NB4 (cell line): Measurements from ENCODE around the gene DIPK1C.

Experiments used
- DNase-seq: peaks from one replicate; pipeline ENCODE4 v3.0.0; 2010; ENCODE audit warnings: low read depth
- H3K4me3 ChIP-seq: one replicate; pipeline ENCODE4 v1.5.1; 2011; ENCODE audit warnings: mild to moderate bottlenecking, low read depth, low read length, moderate library complexity
- CTCF ChIP-seq: IDR thresholded peaks from one replicate; pipeline ENCODE4 v1.5.1; 2012; ENCODE audit warnings: low read depth, low read length
- MAX ChIP-seq: IDR thresholded peaks from 2 replicates; pipeline ENCODE4 v1.6.1; 2011; ENCODE audit warnings: low read depth, low read length
- MYC ChIP-seq: IDR thresholded peaks from 2 replicates; pipeline ENCODE4 v1.6.1; 2011; ENCODE audit warnings: low read depth, low read length
- POLR2A ChIP-seq: IDR thresholded peaks from 2 replicates; pipeline ENCODE4 v1.6.1; 2011; ENCODE audit warnings: mild to moderate bottlenecking; ENCODE audit not compliant: insufficient read length; ENCODE audit errors: extremely low read depth

The DIPK1C gene

GRCh38 chr18:74480149-74480651, 23.1 kb upstream of the DIPK1C start:
- TF ChIP-seq CTCF (no peak), MYC (no peak), POLR2A (no peak), MAX (no peak)
- DNase-seq: no peak
- no peak overlapping the region for H3K4me3 ChIP-seq

- TF ChIP-seq MAX (no peak), MYC (no peak), CTCF (no peak), POLR2A (no peak)
- no peak for DNase-seq
- H3K4me3 ChIP-seq: no peak overlapping the region
Measured at GRCh38 chr18:74479486-74480148, 22.5 kb upstream of the DIPK1C start.

GRCh38 chr18:74478880-74479279, 21.8 kb upstream of the DIPK1C start:
- H3K4me3 ChIP-seq: no peak overlapping the region
- TF ChIP-seq POLR2A (no peak), MYC (no peak)
- no peak for DNase-seq

- no peak overlapping the region for H3K4me3 ChIP-seq
- TF ChIP-seq MAX (no peak), MYC (no peak), POLR2A (no peak)
Measured at GRCh38 chr18:74478316-74478715, 21.2 kb upstream of the DIPK1C start.

GRCh38 chr18:74477771-74478170, 20.7 kb upstream of the DIPK1C start:
- TF ChIP-seq MYC: no peak
- TF ChIP-seq POLR2A: no peak
- TF ChIP-seq MAX: no peak
- no peak for TF ChIP-seq CTCF
- no peak overlapping the region for H3K4me3 ChIP-seq
- no peak for DNase-seq

More at GRCh38 chr18:74478316-74478715, 21.2 kb upstream of the DIPK1C start:
- DNase-seq: no peak

- peak; percentile 10 for DNase-seq
- TF ChIP-seq CTCF: peak; percentile 65
- no peak for TF ChIP-seq MYC
- no peak overlapping the region for H3K4me3 ChIP-seq
Measured at GRCh38 chr18:74476140-74476539, 19.0 kb upstream of the DIPK1C start.

GRCh38 chr18:74473976-74474640, 17.0 kb upstream of the DIPK1C start:
- DNase-seq: no peak
- no peak overlapping the region for H3K4me3 ChIP-seq
- TF ChIP-seq MAX: no peak
- no peak for TF ChIP-seq MYC
- TF ChIP-seq POLR2A: no peak
- no peak for TF ChIP-seq CTCF
